ENCODE results near the gene XPC. TPM values are rescaled to one million over a fixed set of nuclear protein-coding genes. Genes with fewer than 3 reads are reported as not detected.
A peak's percentile ranks its signal among the peaks of the same experiment; 100 is the strongest.

XPC gene
- total and polyA plus RNA-seq, 4 experiments from 2014 or later, result 32.9 to 108 (median 81.0) TPM

GRCh38 chr3:14126887-14127505 is 51.4 kb downstream of the XPC start:
- H3K4me1 Mint-ChIP-seq, result peaks cover 40 to 70% (median 53%) of the 10 kb centered on the region in 4 donors
- H3K4me3 ChIP-seq (ENCODE audit: low read length in 2 of 2), result no peak overlapping the region
- H3K27ac Mint-ChIP-seq, result peak overlapping the region; percentile 43 to 97 (median 95)
- POLR2A ChIA-PET (ENCODE audit: partially characterized antibody), result interaction anchor here (11.8 to 14.1 kb wide), 2 partner anchors 19 to 49 kb away, joined by 270 to 342 read pairs; partner anchors contain the start of genes LSM3 and XPC
- intact Hi-C loops (cut with micrococcal nuclease), result loop anchor here (10.0 kb wide), 1 partner anchor 472 kb away; no protein-coding TSS in a partner anchor
- peaks cover 38% of the 10 kb centered on the region for H3K4me1 ChIP-seq (ENCODE audit: insufficient read depth, low read length)
- H3K27ac ChIP-seq (ENCODE audit: low read depth, low read length), result peak overlapping the region; percentile 89
- no peaks in the 10 kb centered on the region for H3K27me3 ChIP-seq (ENCODE audit: insufficient read depth, low read length)
- H3K36me3 ChIP-seq (ENCODE audit: insufficient read depth, low read length), result peaks cover 44% of the 10 kb centered on the region
- CTCF ChIA-PET (ENCODE audit: partially characterized antibody), result interaction anchor here (2.8 to 5.0 kb wide), 3 partner anchors 18 to 52 kb away, joined by 16 to 41 read pairs (median 21); partner anchors contain the start of genes LSM3 and XPC
- H3K27me3 Mint-ChIP-seq, result no peaks in the 10 kb centered on the region
- no peaks in the 10 kb centered on the region for H3K9me3 Mint-ChIP-seq
- peaks cover 32 to 52% of the 10 kb centered on the region in 2 donors for H3K36me3 Mint-ChIP-seq
- peak overlapping the region; percentile 48 to 98 (median 96) for H3K4me3 Mint-ChIP-seq
- H3K9me3 ChIP-seq (ENCODE audit: control insufficient read depth in 1 of 2, low read length in 2 of 2), result no peaks in the 10 kb centered on the region
- DNase-seq, result no peak

GRCh38 chr3:14126017-14126886 is 52.1 kb downstream of the XPC start:
- ChIA-PET CTCF (ENCODE audit: partially characterized antibody) (interaction anchor here (0.9 to 5.0 kb wide), 5 partner anchors 18 to 77 kb away, joined by 3 to 41 read pairs (median 16); partner anchors contain the start of genes LSM3 and XPC), POLR2A (ENCODE audit: partially characterized antibody) (interaction anchor here (1.4 to 14.1 kb wide), 8 partner anchors 8 to 646 kb away, joined by 4 to 342 read pairs (median 18); partner anchors contain the start of genes CCDC174, HDAC11, LSM3 and WNT7A)
- Mint-ChIP-seq H3K4me1 (peaks cover 38 to 67% (median 52%) of the 10 kb centered on the region in 4 donors), H3K4me3 (peak overlapping the region; percentile 94 to 98 (median 96)), H3K27ac (peak overlapping the region; percentile 94 to 97 (median 96)), H3K36me3 (peaks cover 32 to 50% of the 10 kb centered on the region in 2 donors), H3K27me3 (no peaks in the 10 kb centered on the region), H3K9me3 (no peaks in the 10 kb centered on the region)
- no peak for DNase-seq
- intact Hi-C loops (cut with micrococcal nuclease), result loop anchor here (10.0 kb wide), 1 partner anchor 471 kb away; no protein-coding TSS in a partner anchor
- no peaks in the 10 kb centered on the region for H3K9me3 ChIP-seq (ENCODE audit: control insufficient read depth in 1 of 2, low read length in 2 of 2)
- peaks cover 37% of the 10 kb centered on the region for H3K36me3 ChIP-seq (ENCODE audit: insufficient read depth, low read length)
- H3K4me3 ChIP-seq (ENCODE audit: low read length in 2 of 2), result peak overlapping the region; percentile 53 to 78
- H3K27ac ChIP-seq (ENCODE audit: low read depth, low read length), result peak overlapping the region; percentile 89
- peaks cover 38% of the 10 kb centered on the region for H3K4me1 ChIP-seq (ENCODE audit: insufficient read depth, low read length)
- no peaks in the 10 kb centered on the region for H3K27me3 ChIP-seq (ENCODE audit: insufficient read depth, low read length)

- DNase-seq, result peak in 4 of 5 donors; percentile 20 to 84 (median 30)
- H3K4me3 ChIP-seq (ENCODE audit: low read length in 2 of 2), result peak overlapping the region; percentile 53 to 78
- peak overlapping the region; percentile 89 for H3K27ac ChIP-seq (ENCODE audit: low read depth, low read length)
- Mint-ChIP-seq H3K36me3 (peaks cover 35 to 50% of the 10 kb centered on the region in 2 donors), H3K27me3 (no peaks in the 10 kb centered on the region), H3K9me3 (no peaks in the 10 kb centered on the region), H3K4me3 (peak overlapping the region; percentile 94 to 98 (median 96)), H3K27ac (peak overlapping the region; percentile 94 to 97 (median 96)), H3K4me1 (peaks cover 38 to 62% (median 52%) of the 10 kb centered on the region in 4 donors)
- H3K9me3 ChIP-seq (ENCODE audit: control insufficient read depth in 1 of 2, low read length in 2 of 2), result no peaks in the 10 kb centered on the region
- ChIA-PET CTCF (ENCODE audit: partially characterized antibody) (interaction anchor here (0.8 to 5.0 kb wide), 11 partner anchors 10 to 240 kb away, joined by 3 to 41 read pairs (median 3); partner anchors contain the start of genes LSM3 and XPC), POLR2A (ENCODE audit: partially characterized antibody) (interaction anchor here (0.8 to 14.1 kb wide), 19 partner anchors 9 to 1284 kb away, joined by 3 to 342 read pairs (median 7); partner anchors contain the start of genes CCDC174, HDAC11, LSM3 and NR2C2)
- intact Hi-C loops (cut with micrococcal nuclease), result loop anchor here (2.0 to 10.0 kb wide), 3 partner anchors 277 to 471 kb away; partner anchors contain the start of gene SLC6A6
- peaks cover 38% of the 10 kb centered on the region for H3K4me1 ChIP-seq (ENCODE audit: insufficient read depth, low read length)
- H3K27me3 ChIP-seq (ENCODE audit: insufficient read depth, low read length), result no peaks in the 10 kb centered on the region
- H3K36me3 ChIP-seq (ENCODE audit: insufficient read depth, low read length), result peaks cover 28% of the 10 kb centered on the region
Observed at GRCh38 chr3:14125193-14126016, 53.0 kb downstream of the XPC start.

DNA sequence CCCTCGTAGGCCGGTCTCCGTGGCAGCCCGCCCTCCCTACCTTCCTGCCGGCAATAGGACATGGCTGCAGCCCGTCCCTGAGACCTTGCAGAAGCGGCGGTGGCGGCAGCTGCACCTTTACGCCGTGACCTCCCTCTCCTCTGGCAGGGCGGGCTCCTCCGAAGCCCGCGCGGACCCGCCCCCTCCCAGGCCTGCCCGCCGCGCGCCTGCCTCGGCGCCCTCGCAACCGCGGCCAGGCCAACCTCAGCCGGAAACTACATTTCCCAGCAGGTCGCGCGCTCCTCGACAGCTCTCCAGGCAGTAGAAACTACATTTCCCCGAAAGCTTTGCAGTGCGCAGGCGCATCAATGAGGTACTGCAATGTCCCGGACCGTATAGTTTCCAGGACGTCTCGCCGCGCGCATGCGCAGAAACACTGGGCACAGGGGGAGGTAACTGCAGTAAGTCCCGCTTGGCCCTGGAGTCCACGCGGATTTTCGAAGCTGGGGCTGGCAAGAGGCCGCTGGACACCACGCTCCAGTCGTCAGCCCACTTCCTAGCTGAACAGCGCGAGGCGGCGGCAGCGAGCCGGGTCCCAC is 53.7 kb downstream of the XPC start, which contains the start of the genes CHCHD4 and TMEM43:
Gene CHCHD4, minus strand, starts transcription at position 256 of the 578 bp plus-strand sequence. Its CDS starts 194 bp downstream, at position 62.
Gene TMEM43, plus strand, starts transcription at position 438 of the 578 bp plus-strand sequence. CDS start 142 bp downstream, outside the sequence.
- peaks cover 38 to 64% (median 54%) of the 10 kb centered on the region in 4 donors for H3K4me1 Mint-ChIP-seq
- H3K4me3 ChIP-seq (ENCODE audit: low read length in 2 of 2), result peak within 1 kb of the TSS; percentile 53 to 78
- POLR2A ChIA-PET (ENCODE audit: partially characterized antibody), result interaction anchor here (0.8 to 14.1 kb wide), 19 partner anchors 9 to 1283 kb away, joined by 3 to 342 read pairs (median 7); partner anchors contain the start of genes CCDC174, HDAC11, LSM3 and NR2C2
- no peaks in the 10 kb centered on the region for H3K9me3 Mint-ChIP-seq
- CTCF ChIA-PET (ENCODE audit: partially characterized antibody), result interaction anchor here (0.8 to 5.0 kb wide), 13 partner anchors 10 to 477 kb away, joined by 3 to 41 read pairs (median 3); partner anchors contain the start of genes LSM3 and XPC
- H3K27ac Mint-ChIP-seq, result peak within 1 kb of the TSS; percentile 96 to 97 (median 97)
- peaks cover 36 to 50% of the 10 kb centered on the region in 2 donors for H3K36me3 Mint-ChIP-seq
- peak within 1 kb of the TSS; percentile 89 for H3K27ac ChIP-seq (ENCODE audit: low read depth, low read length)
- no peaks in the 10 kb centered on the region for H3K27me3 Mint-ChIP-seq
- DNase-seq, result peak; percentile 97 to 99 (median 99)
- H3K4me1 ChIP-seq (ENCODE audit: insufficient read depth, low read length), result peaks cover 38% of the 10 kb centered on the region
- peak within 1 kb of the TSS; percentile 95 to 98 (median 96) for H3K4me3 Mint-ChIP-seq
- no peaks in the 10 kb centered on the region for H3K27me3 ChIP-seq (ENCODE audit: insufficient read depth, low read length)
- no peaks in the 10 kb centered on the region for H3K9me3 ChIP-seq (ENCODE audit: control insufficient read depth in 1 of 2, low read length in 2 of 2)
- peaks cover 23% of the 10 kb centered on the region for H3K36me3 ChIP-seq (ENCODE audit: insufficient read depth, low read length)
- intact Hi-C loops (cut with micrococcal nuclease), result loop anchor here (1.0 to 10.0 kb wide), 7 partner anchors 20 to 824 kb away; partner anchors contain the start of genes LSM3, SLC6A6 and XPC

GRCh38 chr3:14124223-14124614 is 54.2 kb downstream of the XPC start:
- H3K27ac Mint-ChIP-seq, result peak overlapping the region; percentile 94 to 97 (median 96)
- no peaks in the 10 kb centered on the region for H3K27me3 Mint-ChIP-seq
- intact Hi-C loops (cut with micrococcal nuclease), result loop anchor here (1.0 to 10.0 kb wide), 7 partner anchors 20 to 824 kb away; partner anchors contain the start of genes LSM3, SLC6A6 and XPC
- Histone ChIP-seq H3K36me3 (ENCODE audit: insufficient read depth, low read length) (peaks cover 19% of the 10 kb centered on the region), H3K9me3 (ENCODE audit: control insufficient read depth in 1 of 2, low read length in 2 of 2) (no peaks in the 10 kb centered on the region), H3K27me3 (ENCODE audit: insufficient read depth, low read length) (no peaks in the 10 kb centered on the region), H3K27ac (ENCODE audit: low read depth, low read length) (peak overlapping the region; percentile 89), H3K4me3 (ENCODE audit: low read length in 2 of 2) (peak overlapping the region; percentile 53 to 78), H3K4me1 (ENCODE audit: insufficient read depth, low read length) (peaks cover 38% of the 10 kb centered on the region)
- peaks cover 38 to 65% (median 54%) of the 10 kb centered on the region in 4 donors for H3K4me1 Mint-ChIP-seq
- no peaks in the 10 kb centered on the region for H3K9me3 Mint-ChIP-seq
- peak overlapping the region; percentile 93 to 98 (median 96) for H3K4me3 Mint-ChIP-seq
- H3K36me3 Mint-ChIP-seq, result peaks cover 32 to 45% of the 10 kb centered on the region in 2 donors
- CTCF ChIA-PET (ENCODE audit: partially characterized antibody), result interaction anchor here (1.2 to 5.0 kb wide), 8 partner anchors 13 to 476 kb away, joined by 3 to 41 read pairs (median 9); partner anchors contain the start of genes LSM3 and XPC
- peak in 1 of 5 donors; percentile 69 for DNase-seq
- POLR2A ChIA-PET (ENCODE audit: partially characterized antibody), result interaction anchor here (0.9 to 14.1 kb wide), 17 partner anchors 9 to 1283 kb away, joined by 3 to 342 read pairs (median 7); partner anchors contain the start of genes CCDC174, HDAC11, LSM3 and NR2C2

Data from CD4-positive, alpha-beta memory T cell (primary cell).